Muscle layer of colon (tissue), 2 donors: Measurements from ENCODE around the gene FRMD1.

Source experiments
- H3K27ac ChIP-seq: one replicate; pipeline ENCODE4 v1.7.0; 2013; ENCODE audit warnings: low read depth, mild to moderate bottlenecking, low read length, moderate library complexity
- H3K27me3 ChIP-seq, 2 donors: one replicate each; pipeline ENCODE4 v1.7.0; 2013; ENCODE audit warnings: low read length in 2 of 2, mild to moderate bottlenecking in 2 of 2; ENCODE audit not compliant: insufficient read depth in 2 of 2, control insufficient read depth in 1 of 2
- H3K36me3 ChIP-seq: one replicate; pipeline ENCODE4 v1.7.0; 2013; ENCODE audit warnings: mild to moderate bottlenecking, low read length; ENCODE audit not compliant: insufficient read depth
- H3K4me1 ChIP-seq: one replicate; pipeline ENCODE4 v1.7.0; 2013; ENCODE audit warnings: mild to moderate bottlenecking, low read length; ENCODE audit not compliant: insufficient read depth
- H3K4me3 ChIP-seq, 2 donors: one replicate each; pipeline ENCODE4 v1.7.0; 2013; ENCODE audit warnings: low read length in 2 of 2, low read depth in 1 of 2, mild to moderate bottlenecking in 1 of 2, moderate library complexity in 1 of 2
- H3K9ac ChIP-seq: one replicate; pipeline ENCODE4 v1.7.0; 2013; ENCODE audit warnings: low read length
- H3K9me3 ChIP-seq: one replicate; pipeline ENCODE4 v1.7.0; 2013; ENCODE audit warnings: mild to moderate bottlenecking, low read length
- donor health status: abdominal sarcoma.
- donor health status: Adenocarcinoma of cecum.

FRMD1 gene

GRCh38 chr6:168048724-168049025 lies 30.3 kb downstream of the FRMD1 start:
- Histone ChIP-seq H3K27me3 (no peaks in the 10 kb centered on the region), H3K9ac (no peak overlapping the region), H3K27ac (no peak overlapping the region), H3K9me3 (no peaks in the 10 kb centered on the region), H3K4me1 (no peaks in the 10 kb centered on the region), H3K36me3 (no peaks in the 10 kb centered on the region), H3K4me3 (no peak overlapping the region)

- H3K27me3 ChIP-seq, result no peaks in the 10 kb centered on the region
Observed at GRCh38 chr6:168047841-168048723, 30.9 kb downstream of the FRMD1 start.

GRCh38 chr6:168046696-168047095 lies 32.3 kb downstream of the FRMD1 start:
- Histone ChIP-seq H3K9ac (no peak overlapping the region), H3K4me1 (no peaks in the 10 kb centered on the region), H3K9me3 (no peaks in the 10 kb centered on the region), H3K4me3 (no peak overlapping the region), H3K27ac (no peak overlapping the region), H3K36me3 (no peaks in the 10 kb centered on the region), H3K27me3 (no peaks in the 10 kb centered on the region)

More at GRCh38 chr6:168047841-168048723, 30.9 kb downstream of the FRMD1 start:
- no peak overlapping the region for H3K27ac ChIP-seq
- H3K9ac ChIP-seq, result no peak overlapping the region
- no peak overlapping the region for H3K4me3 ChIP-seq
- no peaks in the 10 kb centered on the region for H3K9me3 ChIP-seq
- H3K4me1 ChIP-seq, result no peaks in the 10 kb centered on the region
- H3K36me3 ChIP-seq, result no peaks in the 10 kb centered on the region

GRCh38 chr6:168045706-168046620 lies 33.0 kb downstream of the FRMD1 start:
- H3K4me3 ChIP-seq, result no peak overlapping the region
- H3K9me3 ChIP-seq, result no peaks in the 10 kb centered on the region
- H3K4me1 ChIP-seq, result no peaks in the 10 kb centered on the region
- H3K9ac ChIP-seq, result no peak overlapping the region
- H3K27me3 ChIP-seq, result no peaks in the 10 kb centered on the region
- no peak overlapping the region for H3K27ac ChIP-seq
- H3K36me3 ChIP-seq, result no peaks in the 10 kb centered on the region

- Histone ChIP-seq H3K9me3 (no peaks in the 10 kb centered on the region), H3K27ac (no peak overlapping the region), H3K36me3 (no peaks in the 10 kb centered on the region), H3K4me1 (no peaks in the 10 kb centered on the region), H3K27me3 (no peaks in the 10 kb centered on the region), H3K9ac (no peak overlapping the region), H3K4me3 (no peak overlapping the region)
Observed at GRCh38 chr6:168045141-168045691, 33.8 kb downstream of the FRMD1 start.

- Histone ChIP-seq H3K27me3 (no peaks in the 10 kb centered on the region), H3K36me3 (no peaks in the 10 kb centered on the region), H3K27ac (no peak overlapping the region), H3K9me3 (no peaks in the 10 kb centered on the region), H3K4me3 (no peak overlapping the region), H3K4me1 (no peaks in the 10 kb centered on the region), H3K9ac (no peak overlapping the region)
Observed at GRCh38 chr6:168044521-168045130, 34.4 kb downstream of the FRMD1 start.

- no peaks in the 10 kb centered on the region for H3K36me3 ChIP-seq
- H3K4me3 ChIP-seq, result no peak overlapping the region
- no peaks in the 10 kb centered on the region for H3K4me1 ChIP-seq
- H3K27ac ChIP-seq, result no peak overlapping the region
- no peak overlapping the region for H3K9ac ChIP-seq
- H3K27me3 ChIP-seq, result no peaks in the 10 kb centered on the region
- no peaks in the 10 kb centered on the region for H3K9me3 ChIP-seq
Observed at GRCh38 chr6:168043848-168044415, 35.1 kb downstream of the FRMD1 start.

GRCh38 chr6:168043193-168043847 lies 35.7 kb downstream of the FRMD1 start:
- H3K27me3 ChIP-seq, result no peaks in the 10 kb centered on the region
- H3K4me3 ChIP-seq, result no peak overlapping the region
- H3K9ac ChIP-seq, result no peak overlapping the region
- H3K9me3 ChIP-seq, result no peaks in the 10 kb centered on the region
- H3K4me1 ChIP-seq, result no peaks in the 10 kb centered on the region
- H3K36me3 ChIP-seq, result no peaks in the 10 kb centered on the region
- no peak overlapping the region for H3K27ac ChIP-seq

GRCh38 chr6:168042426-168043192 lies 36.4 kb downstream of the FRMD1 start:
- Histone ChIP-seq H3K27me3 (no peaks in the 10 kb centered on the region), H3K36me3 (no peaks in the 10 kb centered on the region), H3K9ac (no peak overlapping the region), H3K27ac (no peak overlapping the region), H3K4me1 (no peaks in the 10 kb centered on the region), H3K9me3 (no peaks in the 10 kb centered on the region), H3K4me3 (no peak overlapping the region)

GRCh38 chr6:168041928-168042327 lies 37.1 kb downstream of the FRMD1 start:
- Histone ChIP-seq H3K4me3 (no peak overlapping the region), H3K27ac (no peak overlapping the region), H3K9me3 (no peaks in the 10 kb centered on the region), H3K4me1 (no peaks in the 10 kb centered on the region), H3K9ac (no peak overlapping the region), H3K27me3 (no peaks in the 10 kb centered on the region), H3K36me3 (no peaks in the 10 kb centered on the region)
